HAP-1 (cell line): ENCODE results near the gene RAD21L1.

Experiments
- DNase-seq, 2 experiments: peaks; one replicate each; pipeline ENCODE4 v3.0.0-alpha.2; 2016 to 2020; ENCODE audit warnings: low spot score in 2 of 2
- H3K27me3 ChIP-seq: fragments of 250-450 bp; sonication (Bioruptor Pico); 2 replicates; pipeline ENCODE4 v1.5.1; 2020; ENCODE audit warnings: low read depth, mild to moderate bottlenecking, moderate library complexity
- H3K36me3 ChIP-seq: fragments of 250-450 bp; sonication (Bioruptor Pico); replicated peaks from 2 replicates; pipeline ENCODE4 v1.5.1; 2020; ENCODE audit warnings: mild to moderate bottlenecking
- H3K4me1 ChIP-seq: fragments of 250-450 bp; sonication (Bioruptor Pico); 2 replicates; pipeline ENCODE4 v1.5.1; 2020; ENCODE audit warnings: mild to moderate bottlenecking
- H3K4me3 ChIP-seq: fragments of 250-450 bp; sonication (Bioruptor Pico); 2 replicates; pipeline ENCODE4 v1.5.1; 2020; ENCODE audit warnings: mild to moderate bottlenecking, moderate library complexity
- H3K9me3 ChIP-seq: fragments of 250-450 bp; sonication (Bioruptor Pico); 2 replicates; pipeline ENCODE4 v1.5.1; 2020; ENCODE audit warnings: mild to moderate bottlenecking, moderate library complexity
- in situ Hi-C: fragments of 300-500 bp; cut with MboI; formaldehyde crosslinking; loops from 3 replicates; pipeline ENCODE4 v1.14.3; 2020; ENCODE audit warnings: low sequenced_read_pairs, inconsistent platforms, mixed read lengths

The RAD21L1 gene

GRCh38 chr20:1304710-1305515, 79.1 kb downstream of the RAD21L1 start:
- Histone ChIP-seq H3K4me1 (no peaks in the 10 kb centered on the region), H3K36me3 (no peaks in the 10 kb centered on the region), H3K27me3 (no peaks in the 10 kb centered on the region), H3K4me3 (no peak overlapping the region), H3K9me3 (no peaks in the 10 kb centered on the region)
- in situ Hi-C loops: no loop called here
- DNase-seq: no peak
